Activated T-helper 9 cell treated with anti-CD3 and anti-CD28 coated beads, Interleukin-2, amount 50 U/mL, for 16 hours (primary cell): ENCODE measurements around the gene TAMALIN.
A peak's percentile ranks its signal among the peaks of the same experiment; 100 is the strongest.
"Not testable (repeated sequence)": the region's sequence is repeated elsewhere in the genome, so short reads cannot be mapped to it uniquely, and the experiment has no call there.

Experiments used
- DNase-seq: peaks from one replicate; pipeline ENCODE4 v3.0.0-alpha.2; 2020; ENCODE audit warnings: low read depth

TAMALIN gene

DNA sequence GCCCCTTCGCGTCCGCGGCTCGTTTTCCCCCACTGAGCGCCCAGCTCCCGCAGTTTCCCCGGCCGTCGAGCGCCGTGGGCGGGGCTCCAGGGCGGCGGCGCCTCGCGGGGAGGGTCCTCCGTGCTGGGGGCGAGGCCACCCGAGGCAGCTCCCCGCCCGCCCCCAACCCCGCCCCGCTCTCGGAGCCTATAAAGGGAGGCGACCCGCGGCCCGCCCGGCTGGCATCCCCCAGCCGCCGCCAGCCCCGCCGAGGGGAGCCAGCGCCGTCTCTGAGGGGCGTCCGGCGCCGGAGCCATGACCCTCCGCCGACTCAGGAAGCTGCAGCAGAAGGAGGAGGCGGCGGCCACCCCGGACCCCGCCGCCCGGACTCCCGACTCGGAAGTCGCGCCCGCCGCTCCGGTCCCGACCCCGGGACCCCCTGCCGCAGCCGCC, at the start of gene TAMALIN:
TSS of gene TAMALIN (plus strand) at position 221 of the 432 bp plus-strand sequence. CDS start at position 295, 74 bp downstream.
- DNase-seq = peak; percentile 76

DNA sequence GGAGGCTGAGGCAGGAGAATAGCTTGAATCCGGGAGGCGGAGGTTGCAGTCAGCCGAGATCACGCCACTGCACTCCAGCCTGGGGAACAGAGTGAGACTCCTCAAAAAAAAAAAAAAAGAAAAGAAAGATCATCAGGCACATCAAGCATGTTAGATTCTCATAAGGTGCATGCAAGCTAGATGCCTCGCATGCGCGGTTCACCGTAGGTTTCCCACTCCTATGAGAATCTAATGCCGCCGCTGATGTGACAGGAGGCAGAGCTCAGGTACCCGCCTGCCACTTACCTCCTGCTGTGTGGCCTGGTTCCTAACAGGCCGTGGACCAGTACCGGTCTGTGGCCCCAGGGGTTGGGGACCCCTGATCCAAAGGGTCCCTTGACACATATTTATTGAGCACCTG, 48.2 kb upstream of the TAMALIN start:
- no peak for DNase-seq

- no peak for DNase-seq
These were observed 47.5 kb upstream of the TAMALIN start for GRCh38 chr12:51959211-51959610.

DNA sequence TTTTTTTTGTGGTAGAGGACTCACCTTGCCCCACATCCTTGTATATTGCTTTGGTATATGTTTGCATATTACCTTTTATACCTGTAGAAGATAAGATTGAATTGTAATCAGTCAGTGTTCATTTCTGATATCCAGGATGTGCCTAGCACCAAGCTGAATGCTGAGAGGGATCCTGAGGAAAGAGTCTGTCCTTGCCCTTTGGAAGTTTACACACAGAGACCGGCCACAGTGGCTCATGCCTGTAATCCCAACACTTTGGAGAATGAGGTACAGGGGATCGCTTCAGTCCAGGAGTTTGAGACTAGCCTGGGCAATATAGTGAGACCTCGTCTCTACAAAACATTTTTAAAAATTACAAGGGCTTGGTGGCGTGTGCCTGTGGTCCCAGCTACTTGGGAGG, 46.8 kb upstream of the TAMALIN start:
- DNase-seq = no peak

GRCh38 chr12:51960488-51960887, 46.3 kb upstream of the TAMALIN start:
- DNase-seq = no peak

- no peak for DNase-seq
These were observed 45.9 kb upstream of the TAMALIN start for GRCh38 chr12:51960890-51961289.

DNA sequence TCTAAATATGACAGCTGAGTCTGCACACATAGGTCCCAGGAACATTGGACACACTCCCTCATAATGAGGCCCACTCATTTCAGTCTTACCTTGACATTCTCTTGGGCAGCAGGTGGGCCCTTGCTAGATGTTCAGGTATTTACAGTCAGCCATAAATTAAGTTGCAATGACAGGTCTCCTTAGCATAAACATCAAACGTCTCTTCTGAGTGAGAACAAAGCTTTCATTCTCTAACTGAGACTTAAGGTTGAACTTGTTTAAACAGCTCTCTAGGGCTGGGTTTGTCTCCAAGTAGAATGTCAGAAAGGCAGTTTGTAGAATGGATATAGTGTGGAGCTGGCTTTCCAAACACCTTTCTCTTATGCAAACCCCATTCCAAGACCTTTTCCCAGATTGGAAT, 44.9 kb upstream of the TAMALIN start:
- no peak for DNase-seq

GRCh38 chr12:51962737-51963136, 44.0 kb upstream of the TAMALIN start:
- DNase-seq = no peak

DNA sequence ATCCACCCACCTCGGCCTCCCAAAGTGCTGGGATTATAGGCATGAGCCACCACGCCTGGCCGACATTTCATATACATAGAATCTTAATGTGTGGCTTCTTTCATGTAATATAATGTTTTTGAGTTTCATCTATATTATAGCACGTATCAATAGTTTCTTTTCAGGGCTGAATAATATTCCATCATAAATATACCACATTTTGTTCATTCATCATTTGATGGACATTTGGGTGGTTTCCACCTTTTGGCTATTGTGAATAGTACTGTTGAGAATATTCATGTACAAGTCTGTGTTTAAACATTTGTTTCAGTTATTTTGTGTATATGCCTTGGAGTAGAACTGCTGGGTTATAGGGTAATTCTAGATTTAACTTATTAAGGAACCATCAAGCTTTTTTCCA, 43.3 kb upstream of the TAMALIN start:
- no peak for DNase-seq

- no peak for DNase-seq
These were observed 37.1 kb upstream of the TAMALIN start for GRCh38 chr12:51969643-51970042.

DNA sequence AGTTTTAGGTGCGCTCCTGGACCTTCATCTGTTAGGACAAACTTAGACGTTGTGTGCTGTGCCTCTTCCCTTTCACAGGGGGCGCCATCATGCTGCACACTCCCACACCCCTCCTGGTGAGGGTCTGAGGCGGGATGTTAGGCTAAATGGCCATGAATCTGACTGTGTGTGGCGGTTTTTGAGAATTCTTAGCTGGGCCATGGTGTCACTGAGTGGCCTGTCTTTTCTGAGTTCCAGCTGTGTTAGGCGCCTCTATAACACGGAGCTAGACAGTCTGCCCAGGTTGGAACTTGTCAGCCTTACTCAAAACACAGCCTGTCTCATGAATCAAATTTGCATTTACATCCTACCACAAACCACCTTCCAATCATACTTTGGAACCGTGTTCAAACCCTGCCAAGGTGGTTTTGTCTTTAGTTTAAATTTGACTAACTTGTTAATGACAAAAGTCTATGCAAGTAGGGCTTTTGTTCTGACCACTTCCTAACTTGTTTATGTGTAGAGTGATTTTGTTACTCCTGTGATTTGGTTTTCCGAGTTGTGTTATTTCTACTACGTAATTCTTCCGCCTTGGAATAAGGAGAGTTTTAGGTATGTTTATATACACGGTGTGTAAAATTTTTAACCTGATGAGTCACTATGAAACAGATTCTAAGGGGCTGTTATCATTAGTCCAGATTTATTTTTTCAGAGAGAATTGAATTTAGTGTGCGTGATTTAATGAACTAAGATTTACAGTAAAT, 35.7 kb upstream of the TAMALIN start:
- peak; percentile 18 for DNase-seq

- no peak for DNase-seq
These were observed 34.9 kb upstream of the TAMALIN start for GRCh38 chr12:51971679-51972421.

GRCh38 chr12:51972422-51972812, 34.3 kb upstream of the TAMALIN start:
- DNase-seq = no peak

GRCh38 chr12:51972849-51973273, 33.9 kb upstream of the TAMALIN start:
- DNase-seq = peak; percentile 21

DNA sequence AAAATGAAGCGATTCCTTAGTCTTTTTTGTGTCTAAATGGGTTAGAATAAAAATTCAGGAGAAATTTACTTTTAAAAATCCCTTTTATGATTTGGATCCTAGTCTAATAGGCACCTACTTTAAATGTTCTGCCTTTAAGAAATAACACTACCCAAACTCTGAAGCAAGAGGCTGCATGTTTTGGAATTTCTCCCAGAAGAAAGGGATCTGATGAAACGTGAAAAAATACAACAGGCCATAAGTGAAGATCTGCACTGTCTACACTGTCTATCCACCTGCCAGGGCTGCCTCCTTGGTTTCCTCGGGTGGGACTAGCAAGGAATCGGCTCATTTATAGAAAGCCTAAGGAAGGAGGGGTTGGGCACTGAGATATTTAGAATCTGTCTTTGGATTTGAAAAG, 33.2 kb upstream of the TAMALIN start:
- no peak for DNase-seq

GRCh38 chr12:51974646-51975045, 32.1 kb upstream of the TAMALIN start:
- no peak for DNase-seq

DNA sequence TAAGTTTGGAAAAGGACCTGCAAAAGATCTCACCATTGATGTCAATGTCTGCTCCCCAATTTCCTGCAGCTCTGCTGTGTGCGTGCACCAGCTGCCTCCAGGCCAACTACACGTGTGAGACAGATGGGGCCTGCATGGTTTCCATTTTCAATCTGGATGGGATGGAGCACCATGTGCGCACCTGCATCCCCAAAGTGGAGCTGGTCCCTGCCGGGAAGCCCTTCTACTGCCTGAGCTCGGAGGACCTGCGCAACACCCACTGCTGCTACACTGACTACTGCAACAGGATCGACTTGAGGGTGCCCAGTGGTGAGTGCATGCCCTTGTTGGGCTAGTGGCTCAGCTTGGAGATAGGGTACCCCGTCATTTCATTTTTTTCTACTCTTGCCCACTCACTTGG, 31.6 kb upstream of the TAMALIN start:
- no peak for DNase-seq

- no peak for DNase-seq
These were observed 30.2 kb upstream of the TAMALIN start for GRCh38 chr12:51976376-51977160.

DNA sequence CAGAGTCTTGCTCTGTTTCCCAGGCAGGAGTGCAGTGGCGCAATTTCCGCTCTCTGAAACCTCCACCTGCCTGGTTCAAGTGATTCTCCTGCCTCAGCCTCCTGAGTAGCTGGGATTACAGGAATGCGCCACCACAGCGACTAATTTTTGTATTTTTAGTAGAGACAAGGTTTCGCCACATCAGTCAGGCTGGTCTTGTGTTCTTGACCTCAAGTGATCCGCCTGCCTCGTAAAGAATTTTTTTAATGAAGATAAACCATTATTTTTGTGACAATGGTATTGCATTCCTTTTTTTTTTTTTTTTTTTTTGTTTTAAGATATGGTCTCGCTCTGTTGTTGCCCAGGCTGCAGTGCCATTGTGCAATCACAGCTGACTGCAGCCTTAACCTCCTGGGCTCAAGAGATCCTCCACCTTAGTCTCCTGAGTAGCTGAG, 29.4 kb upstream of the TAMALIN start:
- no peak for DNase-seq

DNA sequence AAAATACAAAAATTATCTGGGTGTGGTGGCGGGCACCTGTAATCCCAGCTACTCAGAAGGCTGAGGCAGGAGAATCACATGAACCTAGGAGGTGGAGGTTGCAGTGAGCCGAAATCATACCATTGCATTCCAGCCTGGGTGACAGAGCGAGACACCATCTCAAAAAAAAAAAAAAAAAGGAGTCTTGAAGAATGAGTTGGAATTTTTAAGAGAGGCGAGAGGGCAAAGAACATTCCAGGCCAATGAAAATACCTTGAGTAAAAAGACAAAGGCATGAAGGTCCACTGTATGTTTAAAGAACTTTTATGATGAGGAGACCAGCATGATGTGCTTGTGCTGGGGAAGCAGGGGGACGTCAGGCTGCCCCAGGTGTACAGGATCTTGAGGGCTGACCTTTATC, 27.4 kb upstream of the TAMALIN start:
- not testable (repeated sequence) for DNase-seq

GRCh38 chr12:51980051-51980808, 26.5 kb upstream of the TAMALIN start:
- DNase-seq = peak; percentile 43

- no peak for DNase-seq
These were observed 26.0 kb upstream of the TAMALIN start for GRCh38 chr12:51980809-51981127.
